ENCODE data around the gene GRN.
"Not testable (repeated sequence)": the region's sequence is repeated elsewhere in the genome, so short reads cannot be mapped to it uniquely, and the experiment has no call there.

Gene GRN

GRCh38 chr17:44324092-44324570, 21.0 kb upstream of the GRN start:
- H3K9me3 ChIP-seq (ENCODE audit: severe bottlenecking), result no peaks in the 10 kb centered on the region
- no peaks in the 10 kb centered on the region for H3K4me1 ChIP-seq (ENCODE audit: insufficient read depth, poor library complexity, severe bottlenecking)
- peak overlapping the region; percentile 83 for H3K27ac ChIP-seq (ENCODE audit: poor library complexity, severe bottlenecking)
- H3K4me3 ChIP-seq (ENCODE audit: severe bottlenecking), result peak overlapping the region; percentile 88
- H3K27me3 ChIP-seq (ENCODE audit: insufficient read depth, poor library complexity, severe bottlenecking), result no peaks in the 10 kb centered on the region
- H3K36me3 ChIP-seq (ENCODE audit: low read depth), result peaks cover 33% of the 10 kb centered on the region
- TF ChIP-seq CTCF (IDR thresholded peaks at IDR 0.05; ENCODE audit: poor library complexity, severe bottlenecking), result no peak
- DNase-seq (ENCODE audit: low spot score), result no peak
- peak; percentile 1; the same call in 1 of the 3 replicates for ATAC-seq (ENCODE audit: low read depth)

- Histone ChIP-seq H3K27me3 (ENCODE audit: insufficient read depth, poor library complexity, severe bottlenecking) (no peaks in the 10 kb centered on the region), H3K27ac (ENCODE audit: poor library complexity, severe bottlenecking) (peak within 1 kb of the TSS; percentile 83), H3K4me3 (ENCODE audit: severe bottlenecking) (peak within 1 kb of the TSS; percentile 88), H3K36me3 (ENCODE audit: low read depth) (peaks cover 27% of the 10 kb centered on the region), H3K9me3 (ENCODE audit: severe bottlenecking) (no peaks in the 10 kb centered on the region), H3K4me1 (ENCODE audit: insufficient read depth, poor library complexity, severe bottlenecking) (no peaks in the 10 kb centered on the region)
- ATAC-seq (ENCODE audit: low read depth) (peak; percentile 65), DNase-seq (ENCODE audit: low spot score) (peak; percentile 92)
- TF ChIP-seq CTCF (IDR thresholded peaks at IDR 0.05; ENCODE audit: poor library complexity, severe bottlenecking), result no peak
Measured at GRCh38 chr17:44324571-44325275, 20.4 kb upstream of the GRN start, which contains the start of gene SLC25A39. Gene SLC25A39 (minus strand): TSS chr17:44324823. CDS start chr17:44323562, 1,261 bp downstream.

GRCh38 chr17:44326861-44327444, 18.1 kb upstream of the GRN start:
- no peak overlapping the region for H3K27ac ChIP-seq (ENCODE audit: poor library complexity, severe bottlenecking)
- no peaks in the 10 kb centered on the region for H3K27me3 ChIP-seq (ENCODE audit: insufficient read depth, poor library complexity, severe bottlenecking)
- H3K36me3 ChIP-seq (ENCODE audit: low read depth), result peaks cover 6% of the 10 kb centered on the region
- no peaks in the 10 kb centered on the region for H3K9me3 ChIP-seq (ENCODE audit: severe bottlenecking)
- no peaks in the 10 kb centered on the region for H3K4me1 ChIP-seq (ENCODE audit: insufficient read depth, poor library complexity, severe bottlenecking)
- peak; percentile 99 for DNase-seq (ENCODE audit: low spot score)
- H3K4me3 ChIP-seq (ENCODE audit: severe bottlenecking), result no peak overlapping the region
- no peak for TF ChIP-seq CTCF (IDR thresholded peaks at IDR 0.05; ENCODE audit: poor library complexity, severe bottlenecking)
- ATAC-seq (ENCODE audit: low read depth), result peak; percentile 80

GRCh38 chr17:44327715-44328449, 17.2 kb upstream of the GRN start:
- no peaks in the 10 kb centered on the region for H3K4me1 ChIP-seq (ENCODE audit: insufficient read depth, poor library complexity, severe bottlenecking)
- H3K27ac ChIP-seq (ENCODE audit: poor library complexity, severe bottlenecking), result no peak overlapping the region
- ATAC-seq (ENCODE audit: low read depth) (no peak), DNase-seq (ENCODE audit: low spot score) (no peak)
- TF ChIP-seq CTCF (IDR thresholded peaks at IDR 0.05; ENCODE audit: poor library complexity, severe bottlenecking), result no peak
- no peaks in the 10 kb centered on the region for H3K27me3 ChIP-seq (ENCODE audit: insufficient read depth, poor library complexity, severe bottlenecking)
- no peak overlapping the region for H3K4me3 ChIP-seq (ENCODE audit: severe bottlenecking)
- H3K9me3 ChIP-seq (ENCODE audit: severe bottlenecking), result no peaks in the 10 kb centered on the region
- H3K36me3 ChIP-seq (ENCODE audit: low read depth), result no peaks in the 10 kb centered on the region

GRCh38 chr17:44329516-44329915, 15.6 kb upstream of the GRN start:
- not testable (repeated sequence) for H3K27me3 ChIP-seq (ENCODE audit: insufficient read depth, poor library complexity, severe bottlenecking); H3K36me3 ChIP-seq (ENCODE audit: low read depth); DNase-seq (ENCODE audit: low spot score); H3K4me3 ChIP-seq (ENCODE audit: severe bottlenecking); ATAC-seq (ENCODE audit: low read depth); H3K9me3 ChIP-seq (ENCODE audit: severe bottlenecking); H3K27ac ChIP-seq (ENCODE audit: poor library complexity, severe bottlenecking); H3K4me1 ChIP-seq (ENCODE audit: insufficient read depth, poor library complexity, severe bottlenecking)

GRCh38 chr17:44330263-44330662, 14.8 kb upstream of the GRN start:
- DNase-seq (ENCODE audit: low spot score); ATAC-seq (ENCODE audit: low read depth); H3K4me1 ChIP-seq (ENCODE audit: insufficient read depth, poor library complexity, severe bottlenecking): not testable (repeated sequence)

More at GRCh38 chr17:44330263-44330662, 14.8 kb upstream of the GRN start:
- H3K27me3 ChIP-seq (ENCODE audit: insufficient read depth, poor library complexity, severe bottlenecking); H3K4me3 ChIP-seq (ENCODE audit: severe bottlenecking); H3K36me3 ChIP-seq (ENCODE audit: low read depth); H3K27ac ChIP-seq (ENCODE audit: poor library complexity, severe bottlenecking); H3K9me3 ChIP-seq (ENCODE audit: severe bottlenecking): not testable (repeated sequence)
